CD4-positive, alpha-beta T cell treated with Interleukin-2 at 100 ng/mL for 4 hours (primary cell): ENCODE measurements around the gene WDR3.
"Not testable (repeated sequence)": the region's sequence is repeated elsewhere in the genome, so short reads cannot be mapped to it uniquely, and the experiment has no call there.

Source experiments
- DNase-seq: peaks from one replicate; pipeline ENCODE4 v3.0.0-alpha.2; 2020; ENCODE audit warnings: low spot score

Gene WDR3

GRCh38 chr1:117929343-117930172, at the start of gene WDR3, which contains the start of gene GDAP2:
Gene WDR3 (plus strand): TSS chr1:117929739. CDS start chr1:117933320, 3,581 bp downstream.
Gene GDAP2 (minus strand): TSS chr1:117929621. CDS start chr1:117920357, 9,264 bp downstream.
- peak; percentile 96 for DNase-seq

GRCh38 chr1:117883616-117884015, 45.9 kb upstream of the WDR3 start:
- DNase-seq = no peak

- DNase-seq = no peak
These were observed 43.3 kb upstream of the WDR3 start for GRCh38 chr1:117886101-117886795.

- DNase-seq = no peak
These were observed 39.1 kb upstream of the WDR3 start for GRCh38 chr1:117890452-117890851.

- no peak for DNase-seq
These were observed 37.0 kb upstream of the WDR3 start for GRCh38 chr1:117892512-117892911.

GRCh38 chr1:117894078-117894477, 35.5 kb upstream of the WDR3 start:
- DNase-seq = no peak

GRCh38 chr1:117895482-117896114, 33.9 kb upstream of the WDR3 start:
- DNase-seq = peak; percentile 66

- no peak for DNase-seq
These were observed 32.0 kb upstream of the WDR3 start for GRCh38 chr1:117897551-117897950.

- no peak for DNase-seq
These were observed 29.7 kb upstream of the WDR3 start for GRCh38 chr1:117899801-117900200.

- no peak for DNase-seq
These were observed 26.6 kb upstream of the WDR3 start for GRCh38 chr1:117902944-117903343.

GRCh38 chr1:117904485-117904884, 25.1 kb upstream of the WDR3 start:
- DNase-seq = no peak

GRCh38 chr1:117905019-117905418, 24.5 kb upstream of the WDR3 start:
- DNase-seq = no peak

- no peak for DNase-seq
These were observed 18.5 kb upstream of the WDR3 start for GRCh38 chr1:117911051-117911450.

- no peak for DNase-seq
These were observed 10.2 kb upstream of the WDR3 start for GRCh38 chr1:117919376-117919775.

- DNase-seq = no peak
These were observed 7.5 kb upstream of the WDR3 start for GRCh38 chr1:117921991-117922390.

GRCh38 chr1:117922717-117923116, 6.8 kb upstream of the WDR3 start:
- DNase-seq = not testable (repeated sequence)

GRCh38 chr1:117925981-117926380, 3.6 kb upstream of the WDR3 start:
- DNase-seq = no peak

- DNase-seq = peak; percentile 1
These were observed 627 bp upstream of the WDR3 start for GRCh38 chr1:117928881-117929342.

GRCh38 chr1:117930173-117930447, 571 bp downstream of the WDR3 start:
- peak; percentile 2 for DNase-seq

GRCh38 chr1:117930484-117930883, 945 bp downstream of the WDR3 start:
- DNase-seq = no peak

GRCh38 chr1:117932576-117932975, 3.0 kb downstream of the WDR3 start:
- DNase-seq = no peak

GRCh38 chr1:117933769-117934168, 4.2 kb downstream of the WDR3 start:
- DNase-seq = no peak

- DNase-seq = no peak
These were observed 12.8 kb downstream of the WDR3 start for GRCh38 chr1:117942293-117942692.
